ENCODE results near the gene CDH19.
A peak's percentile ranks its signal among the peaks of the same experiment; 100 is the strongest.

Gene CDH19, protein sequence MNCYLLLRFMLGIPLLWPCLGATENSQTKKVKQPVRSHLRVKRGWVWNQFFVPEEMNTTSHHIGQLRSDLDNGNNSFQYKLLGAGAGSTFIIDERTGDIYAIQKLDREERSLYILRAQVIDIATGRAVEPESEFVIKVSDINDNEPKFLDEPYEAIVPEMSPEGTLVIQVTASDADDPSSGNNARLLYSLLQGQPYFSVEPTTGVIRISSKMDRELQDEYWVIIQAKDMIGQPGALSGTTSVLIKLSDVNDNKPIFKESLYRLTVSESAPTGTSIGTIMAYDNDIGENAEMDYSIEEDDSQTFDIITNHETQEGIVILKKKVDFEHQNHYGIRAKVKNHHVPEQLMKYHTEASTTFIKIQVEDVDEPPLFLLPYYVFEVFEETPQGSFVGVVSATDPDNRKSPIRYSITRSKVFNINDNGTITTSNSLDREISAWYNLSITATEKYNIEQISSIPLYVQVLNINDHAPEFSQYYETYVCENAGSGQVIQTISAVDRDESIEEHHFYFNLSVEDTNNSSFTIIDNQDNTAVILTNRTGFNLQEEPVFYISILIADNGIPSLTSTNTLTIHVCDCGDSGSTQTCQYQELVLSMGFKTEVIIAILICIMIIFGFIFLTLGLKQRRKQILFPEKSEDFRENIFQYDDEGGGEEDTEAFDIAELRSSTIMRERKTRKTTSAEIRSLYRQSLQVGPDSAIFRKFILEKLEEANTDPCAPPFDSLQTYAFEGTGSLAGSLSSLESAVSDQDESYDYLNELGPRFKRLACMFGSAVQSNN

DNA sequence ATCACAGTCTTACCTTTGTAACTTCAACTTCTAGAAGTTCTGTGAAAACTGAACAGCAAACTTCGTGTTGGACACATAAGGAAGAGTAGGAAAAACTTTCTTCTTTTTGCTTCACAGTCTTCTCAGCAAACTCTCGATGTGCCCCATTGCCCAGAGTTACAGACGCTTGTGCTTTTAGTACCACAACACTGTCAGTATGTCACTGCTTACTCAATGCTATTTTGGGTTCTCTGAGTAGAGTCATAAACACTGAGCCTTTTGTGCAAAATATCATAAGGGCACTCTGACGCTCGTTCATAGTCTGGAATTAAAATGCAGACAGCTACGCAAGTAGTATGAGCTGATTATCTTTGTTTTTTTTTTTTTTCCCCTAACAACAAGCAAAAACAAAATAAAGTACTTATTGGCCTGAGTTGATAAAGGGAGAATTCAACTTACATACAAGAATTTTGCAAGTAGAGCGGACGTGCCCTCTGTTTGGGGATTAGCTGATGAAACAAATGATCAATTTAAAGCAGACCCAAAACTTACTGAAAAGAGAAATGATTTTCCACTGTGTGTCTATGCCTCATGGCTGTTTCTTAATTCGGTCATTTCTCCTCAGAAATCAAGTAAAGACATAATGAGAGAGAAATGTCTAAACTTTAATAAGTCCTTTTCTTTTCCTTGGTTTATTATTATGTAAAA lies at the start of gene CDH19:
CDH19 (minus strand) TSS at position 150 of the 687 bp plus-strand sequence. CDS start 31,886 bp downstream, outside the sequence.
- DNase-seq (ENCODE audit: low read depth in 2 of 2), result peak; percentile 73 to 75
- peak within 1 kb of the TSS in 1 of 2 donors; percentile 26 for H3K4me3 ChIP-seq (replicated peaks in 1 of 2; ENCODE audit: low read depth in 2 of 2, low read length in 2 of 2)
- TF ChIP-seq, protein P1, sequence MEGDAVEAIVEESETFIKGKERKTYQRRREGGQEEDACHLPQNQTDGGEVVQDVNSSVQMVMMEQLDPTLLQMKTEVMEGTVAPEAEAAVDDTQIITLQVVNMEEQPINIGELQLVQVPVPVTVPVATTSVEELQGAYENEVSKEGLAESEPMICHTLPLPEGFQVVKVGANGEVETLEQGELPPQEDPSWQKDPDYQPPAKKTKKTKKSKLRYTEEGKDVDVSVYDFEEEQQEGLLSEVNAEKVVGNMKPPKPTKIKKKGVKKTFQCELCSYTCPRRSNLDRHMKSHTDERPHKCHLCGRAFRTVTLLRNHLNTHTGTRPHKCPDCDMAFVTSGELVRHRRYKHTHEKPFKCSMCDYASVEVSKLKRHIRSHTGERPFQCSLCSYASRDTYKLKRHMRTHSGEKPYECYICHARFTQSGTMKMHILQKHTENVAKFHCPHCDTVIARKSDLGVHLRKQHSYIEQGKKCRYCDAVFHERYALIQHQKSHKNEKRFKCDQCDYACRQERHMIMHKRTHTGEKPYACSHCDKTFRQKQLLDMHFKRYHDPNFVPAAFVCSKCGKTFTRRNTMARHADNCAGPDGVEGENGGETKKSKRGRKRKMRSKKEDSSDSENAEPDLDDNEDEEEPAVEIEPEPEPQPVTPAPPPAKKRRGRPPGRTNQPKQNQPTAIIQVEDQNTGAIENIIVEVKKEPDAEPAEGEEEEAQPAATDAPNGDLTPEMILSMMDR (IDR thresholded peaks at IDR 0.05; ENCODE audit: low read depth, low read length), result no peak

DNA sequence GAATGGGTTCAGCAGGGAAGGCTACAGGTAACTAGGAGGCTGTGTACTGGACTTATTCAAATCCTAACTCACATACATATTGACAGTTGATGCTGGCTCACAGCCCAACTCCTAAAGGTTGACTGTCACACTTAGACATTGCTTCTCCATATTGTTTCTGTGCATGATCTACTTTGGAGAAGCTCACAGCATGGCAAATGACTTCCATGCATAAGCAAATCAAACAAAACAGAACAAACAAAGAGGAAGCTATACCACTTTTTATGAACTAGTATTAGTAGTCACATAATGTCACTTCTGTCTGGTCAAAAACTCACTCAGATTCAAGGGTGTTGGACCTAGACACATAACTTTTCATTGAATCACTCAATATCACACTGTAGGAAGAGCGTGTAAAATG lies 43.8 kb upstream of the CDH19 start:
- TF ChIP-seq, protein P1 (IDR thresholded peaks at IDR 0.05; ENCODE audit: low read depth, low read length), result no peak
- no peak for DNase-seq (ENCODE audit: low read depth in 2 of 2)
- no peak overlapping the region for H3K4me3 ChIP-seq (replicated peaks in 1 of 2; ENCODE audit: low read depth in 2 of 2, low read length in 2 of 2)

DNA sequence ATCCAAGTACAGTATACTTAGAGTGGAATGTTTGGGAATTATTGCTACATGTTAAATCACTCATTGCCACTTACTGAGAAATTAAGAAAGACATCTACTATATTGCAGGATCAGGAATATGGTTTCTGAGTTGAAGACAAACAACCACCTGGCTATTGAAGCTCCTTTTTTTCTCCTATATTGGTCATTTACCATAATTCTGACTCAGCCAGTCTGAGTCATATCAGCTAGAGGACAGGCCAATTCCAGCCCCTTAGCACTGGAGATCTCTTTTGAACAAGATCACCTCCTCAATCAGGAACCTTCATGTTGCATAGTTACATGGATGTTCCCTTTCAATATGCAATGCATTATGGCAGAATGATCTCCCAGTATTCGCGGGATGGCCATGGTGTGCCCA lies 42.7 kb upstream of the CDH19 start:
- TF ChIP-seq, protein P1 (IDR thresholded peaks at IDR 0.05; ENCODE audit: low read depth, low read length), result no peak
- peak; percentile 3 to 52 for DNase-seq (ENCODE audit: low read depth in 2 of 2)
- H3K4me3 ChIP-seq (replicated peaks in 1 of 2; ENCODE audit: low read depth in 2 of 2, low read length in 2 of 2), result no peak overlapping the region

DNA sequence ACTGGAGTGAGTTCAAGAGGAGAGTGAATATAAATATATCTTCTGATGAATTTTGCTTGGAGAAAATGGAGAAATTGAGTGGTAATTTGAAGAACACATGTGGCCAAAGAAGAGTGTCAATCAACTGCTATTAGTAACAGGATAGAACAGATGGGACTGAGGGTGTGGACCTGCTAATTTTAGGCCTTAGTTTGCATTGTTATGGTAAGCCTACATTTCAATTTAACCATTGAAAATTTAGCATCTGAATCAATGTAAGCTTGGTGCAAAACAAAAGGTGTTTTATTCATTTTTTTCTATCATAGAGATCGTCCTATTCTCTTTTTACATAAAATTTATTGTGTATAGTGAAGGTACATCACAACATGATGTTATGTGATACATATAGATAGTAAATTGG lies 42.1 kb upstream of the CDH19 start:
- no peak for DNase-seq (ENCODE audit: low read depth in 2 of 2)
- TF ChIP-seq, protein P1 (IDR thresholded peaks at IDR 0.05; ENCODE audit: low read depth, low read length), result no peak
- H3K4me3 ChIP-seq (replicated peaks in 1 of 2; ENCODE audit: low read depth in 2 of 2, low read length in 2 of 2), result no peak overlapping the region

DNA sequence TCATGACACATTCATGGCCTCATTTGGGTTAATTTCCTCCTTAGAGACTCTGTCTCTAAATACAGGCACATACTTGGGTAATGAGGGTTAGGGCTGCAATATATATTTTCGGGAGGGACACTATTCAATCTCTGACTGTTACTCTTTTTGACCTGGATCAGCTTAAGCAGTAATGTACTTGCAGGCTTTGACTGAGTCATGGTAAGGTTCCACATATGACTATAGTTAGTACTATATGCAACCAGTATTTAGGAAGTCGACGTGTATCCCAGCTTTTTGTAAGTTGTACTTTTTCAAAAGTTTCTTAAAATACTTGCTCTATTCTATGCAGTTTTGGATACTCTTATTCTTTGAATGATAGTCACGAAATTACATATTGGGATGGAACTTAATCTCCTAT lies 37.2 kb upstream of the CDH19 start:
- TF ChIP-seq, protein P1 (IDR thresholded peaks at IDR 0.05; ENCODE audit: low read depth, low read length), result no peak
- H3K4me3 ChIP-seq (replicated peaks in 1 of 2; ENCODE audit: low read depth in 2 of 2, low read length in 2 of 2), result no peak overlapping the region

DNA sequence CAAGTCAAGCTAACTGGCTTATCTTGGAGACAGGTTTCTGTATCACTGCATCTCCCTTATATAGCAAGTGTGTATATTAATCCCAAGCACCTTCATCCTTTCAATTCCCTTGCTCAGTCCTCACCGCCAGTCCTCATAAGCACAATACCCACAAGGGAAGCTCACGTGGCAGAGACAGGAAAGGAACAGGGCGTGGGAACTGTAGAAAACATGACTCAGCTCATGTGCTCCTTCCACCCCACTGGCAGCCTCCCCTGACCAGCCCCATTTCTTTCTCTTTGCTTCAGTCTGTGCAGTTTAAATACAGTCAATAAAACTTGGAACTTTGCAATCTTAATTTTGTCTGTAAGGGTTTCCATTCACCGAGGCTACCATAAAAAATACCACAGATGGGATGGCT lies 36.5 kb upstream of the CDH19 start:
- DNase-seq (ENCODE audit: low read depth in 2 of 2), result peak; percentile 65 to 78

More for the DNA sequence above, 37.2 kb upstream of the CDH19 start:
- peak in 1 of 2 donors; percentile 9 for DNase-seq (ENCODE audit: low read depth in 2 of 2)

More for the DNA sequence above, 36.5 kb upstream of the CDH19 start:
- no peak overlapping the region for H3K4me3 ChIP-seq (replicated peaks in 1 of 2; ENCODE audit: low read depth in 2 of 2, low read length in 2 of 2)
- TF ChIP-seq, protein P1 (IDR thresholded peaks at IDR 0.05; ENCODE audit: low read depth, low read length), result no peak

All from cardiac fibroblast (primary cell).